Hepatic stellate cell (primary cell): ENCODE measurements around the gene ZNF664.
A peak's percentile ranks its signal among the peaks of the same experiment; 100 is the strongest.

Experiments used
- DNase-seq: peaks from one replicate; pipeline ENCODE4 v3.0.0; 2011; ENCODE audit warnings: low spot score

Gene ZNF664

DNA sequence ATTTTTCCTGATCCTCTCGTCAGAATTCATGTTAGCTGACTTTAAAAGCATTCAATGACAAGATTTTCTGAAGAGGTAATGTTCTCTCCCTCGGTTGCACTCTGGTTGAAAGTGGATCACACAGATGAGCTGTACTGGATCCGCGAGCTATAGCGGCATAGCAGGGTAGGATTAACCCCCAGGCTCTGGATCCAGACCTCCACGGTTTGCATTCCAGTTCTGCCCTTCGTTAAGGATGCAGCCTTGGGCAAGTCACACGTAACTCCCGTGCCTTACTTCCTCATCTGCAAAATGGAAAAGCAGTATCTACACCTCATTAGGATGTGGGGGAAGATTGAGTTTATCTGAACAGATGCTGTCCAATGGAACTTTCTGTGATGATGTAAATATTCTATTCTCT lies 14.1 kb upstream of the ZNF664 start:
- no peak for DNase-seq

DNA sequence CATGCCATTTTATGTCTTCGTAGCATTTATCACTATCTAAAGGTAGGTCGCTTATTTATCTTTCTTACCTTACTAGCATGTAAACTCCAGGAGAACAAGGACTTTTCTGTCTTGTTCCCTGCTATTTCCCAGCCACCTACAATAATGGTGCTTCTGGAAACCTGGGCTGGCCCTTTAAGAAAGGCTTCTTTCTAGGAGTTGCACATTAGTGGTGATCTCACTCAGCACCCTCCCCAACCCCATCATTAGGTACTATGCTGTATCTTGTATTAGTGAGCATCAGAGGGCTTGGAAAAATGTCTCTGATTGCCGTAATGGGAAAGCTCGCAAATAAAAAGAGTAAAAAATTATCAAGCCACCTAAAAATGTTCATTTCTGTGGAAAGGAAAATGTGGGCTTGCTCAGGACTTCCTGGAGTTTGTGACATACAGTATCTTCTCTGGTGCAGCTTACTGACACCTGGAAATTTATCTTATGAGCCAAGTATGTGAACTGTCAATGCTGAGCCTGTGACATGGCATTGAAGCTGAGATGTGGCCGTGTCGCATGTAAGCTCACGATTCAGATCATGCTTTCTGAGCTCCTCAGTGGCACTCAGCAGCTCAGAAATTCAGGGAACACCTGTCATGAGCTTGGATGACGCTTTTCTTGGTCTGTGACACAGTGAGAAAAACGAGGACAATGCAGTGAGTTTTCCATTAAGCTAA lies 12.8 kb upstream of the ZNF664 start:
- no peak for DNase-seq

DNA sequence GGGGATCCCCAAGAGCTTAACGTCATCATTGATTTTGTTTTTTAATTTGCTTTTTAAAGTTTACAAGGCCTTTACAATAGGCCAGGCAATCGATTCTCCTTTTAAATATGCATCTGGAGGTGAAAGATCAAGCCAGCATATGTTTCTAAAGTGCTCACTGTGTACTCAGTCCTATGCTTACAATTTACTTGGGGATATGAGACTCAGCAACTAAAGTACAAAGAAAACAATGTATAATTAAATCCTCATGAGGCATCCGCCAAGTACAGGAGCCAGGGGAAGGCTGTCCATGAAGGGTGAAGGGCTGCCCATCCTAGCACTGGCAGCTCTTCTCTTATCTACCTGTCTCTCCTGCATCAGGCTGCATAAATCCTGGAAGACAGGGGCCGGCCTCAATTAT lies 12.2 kb upstream of the ZNF664 start:
- no peak for DNase-seq

DNA sequence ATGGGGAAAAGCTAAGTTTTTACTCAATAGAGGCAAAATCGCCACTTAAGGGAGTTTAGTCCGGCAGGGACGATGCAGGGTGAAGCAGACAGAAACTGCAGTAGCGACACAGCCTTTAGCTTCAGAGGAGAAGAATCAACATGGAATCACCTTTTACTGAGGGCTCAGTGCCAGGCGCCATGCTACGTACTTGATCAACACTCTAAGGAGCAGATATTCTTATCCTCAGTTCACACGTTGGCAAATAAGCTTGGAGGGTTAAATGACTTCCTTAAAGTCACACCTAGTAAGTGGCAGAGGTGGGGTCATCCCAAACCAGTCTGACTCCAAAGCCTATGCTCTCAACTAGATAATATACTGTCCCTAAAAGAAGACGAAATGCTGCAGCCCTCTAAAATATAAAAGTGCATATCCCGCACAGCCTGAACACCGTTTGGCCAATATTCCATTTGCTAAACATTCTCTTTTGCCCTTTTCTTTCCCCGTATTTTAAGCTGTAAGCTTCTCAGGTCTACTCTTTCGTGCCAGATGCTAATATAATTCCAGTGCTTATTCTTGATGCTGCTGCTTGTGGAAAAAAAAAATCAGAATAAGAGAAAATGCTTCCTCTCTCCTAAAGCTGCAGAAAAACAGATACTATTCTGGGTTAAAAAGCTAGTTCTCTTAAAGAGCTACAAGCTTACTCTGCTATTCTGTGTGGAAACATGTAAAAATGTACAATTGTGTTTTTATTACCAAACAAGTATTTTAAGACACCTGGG lies 11.2 kb upstream of the ZNF664 start:
- DNase-seq: no peak

DNA sequence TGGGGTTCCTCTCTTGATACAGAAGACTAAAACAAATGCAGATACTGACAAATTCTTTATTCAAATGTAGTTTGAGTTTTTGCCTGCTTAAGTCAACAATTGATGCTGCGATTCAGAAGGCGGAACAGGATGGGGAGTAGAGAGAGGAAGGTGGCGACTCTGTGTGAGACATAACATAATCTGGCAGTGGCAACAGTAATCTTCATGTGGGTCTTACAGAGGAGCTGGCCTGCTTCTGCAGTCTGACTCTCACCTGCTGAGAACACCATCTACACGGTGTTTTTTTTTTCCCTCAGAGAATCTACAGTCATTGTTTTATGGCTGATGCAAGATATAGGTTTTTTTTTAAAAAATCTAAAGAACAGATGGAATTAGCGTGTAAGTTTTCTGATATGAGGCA lies 10.5 kb upstream of the ZNF664 start:
- DNase-seq: no peak

DNA sequence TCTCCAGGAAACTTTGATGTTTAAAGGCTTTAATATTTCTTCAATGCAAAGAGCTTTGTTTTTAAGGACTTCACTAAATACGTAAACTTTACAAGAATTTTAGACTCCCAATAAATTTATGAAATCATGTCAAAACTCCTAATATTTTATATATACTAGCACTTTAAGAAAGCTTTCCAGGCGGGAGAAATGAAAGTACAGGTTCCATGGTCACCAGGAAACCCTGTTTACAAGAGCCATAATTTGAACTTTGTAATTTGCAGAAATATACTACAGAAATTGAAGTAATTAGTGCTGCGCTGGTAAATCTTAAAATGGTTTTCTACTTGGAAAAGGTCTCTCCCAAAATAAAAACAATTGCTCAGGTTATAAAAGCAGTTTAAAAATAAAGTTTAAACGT lies 9.2 kb upstream of the ZNF664 start:
- DNase-seq: no peak

DNA sequence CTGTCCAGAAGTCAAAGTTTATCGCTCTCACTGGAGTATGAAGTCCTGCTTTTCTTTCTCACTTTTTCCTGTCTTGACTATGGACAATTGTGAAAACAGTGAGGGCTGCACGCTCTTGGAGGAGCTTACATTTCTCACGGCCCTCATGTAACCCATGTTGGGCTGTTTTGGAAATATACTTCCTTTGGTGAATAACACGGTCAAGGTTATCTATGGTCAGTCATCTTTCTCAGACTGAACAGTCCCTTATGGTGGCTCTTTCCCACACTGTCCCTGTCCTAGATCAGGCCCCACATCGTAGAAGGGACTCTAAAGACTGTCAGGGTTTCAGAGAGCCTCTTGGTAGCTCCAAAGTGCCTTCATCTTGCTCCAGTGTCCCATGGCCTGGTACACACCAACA lies 7.6 kb upstream of the ZNF664 start:
- DNase-seq: no peak

DNA sequence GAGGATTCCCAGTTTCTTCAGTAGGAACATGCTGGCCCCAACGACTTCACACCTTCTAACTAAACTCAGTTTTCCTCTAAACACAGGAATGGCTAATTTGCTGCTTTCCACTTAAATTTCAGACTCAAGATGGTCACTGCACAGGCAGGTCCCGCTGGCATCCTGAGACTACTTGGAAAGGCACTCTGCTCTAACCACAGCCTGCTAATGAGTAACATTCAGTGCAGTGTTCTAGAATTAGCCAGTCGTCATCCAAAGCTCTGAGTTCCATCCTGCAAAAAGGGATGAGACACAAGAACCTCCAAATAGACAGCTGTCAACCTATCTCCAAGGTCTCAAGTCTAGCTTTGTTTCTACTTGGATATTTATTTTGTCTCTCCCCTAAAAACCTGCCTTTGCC lies 6.4 kb upstream of the ZNF664 start:
- peak; percentile 65 for DNase-seq

DNA sequence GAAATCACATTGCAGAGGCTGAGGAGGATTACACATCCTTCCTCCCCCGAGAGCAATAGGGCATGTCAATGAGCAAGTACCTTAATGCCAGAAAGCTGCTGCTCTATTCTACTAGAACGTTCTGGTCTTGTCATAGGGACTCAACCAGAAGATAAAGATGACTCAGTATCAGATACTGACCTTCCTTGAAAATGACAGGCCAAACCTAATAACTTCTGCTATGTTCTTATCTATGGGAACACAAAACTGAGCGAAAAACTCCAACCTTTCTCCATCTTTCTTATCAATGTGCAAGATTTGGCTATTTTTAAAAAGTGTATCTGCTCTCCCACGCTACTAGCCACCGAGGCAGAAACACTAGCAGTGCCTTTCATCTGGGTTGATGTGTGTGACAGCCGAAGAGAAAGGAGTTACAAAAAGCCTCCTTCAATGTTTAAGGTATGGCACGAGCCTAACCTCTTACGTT lies 5.9 kb upstream of the ZNF664 start:
- no peak for DNase-seq

DNA sequence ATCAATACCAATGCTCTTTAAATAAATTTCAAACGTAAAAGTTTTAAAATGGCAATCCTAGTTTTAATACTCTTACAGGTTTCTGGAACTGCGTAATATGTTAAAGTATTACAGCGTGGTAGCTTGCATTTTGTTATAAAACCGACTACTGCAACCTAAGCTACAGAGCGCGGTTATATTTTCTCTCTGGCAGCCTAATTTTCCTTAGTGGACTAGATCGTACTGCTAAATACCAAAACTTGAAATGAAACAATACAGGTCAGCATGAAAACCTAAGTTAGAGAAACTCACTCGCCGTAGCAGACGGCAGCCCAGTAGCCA lies 1.6 kb upstream of the ZNF664 start:
- no peak for DNase-seq

DNA sequence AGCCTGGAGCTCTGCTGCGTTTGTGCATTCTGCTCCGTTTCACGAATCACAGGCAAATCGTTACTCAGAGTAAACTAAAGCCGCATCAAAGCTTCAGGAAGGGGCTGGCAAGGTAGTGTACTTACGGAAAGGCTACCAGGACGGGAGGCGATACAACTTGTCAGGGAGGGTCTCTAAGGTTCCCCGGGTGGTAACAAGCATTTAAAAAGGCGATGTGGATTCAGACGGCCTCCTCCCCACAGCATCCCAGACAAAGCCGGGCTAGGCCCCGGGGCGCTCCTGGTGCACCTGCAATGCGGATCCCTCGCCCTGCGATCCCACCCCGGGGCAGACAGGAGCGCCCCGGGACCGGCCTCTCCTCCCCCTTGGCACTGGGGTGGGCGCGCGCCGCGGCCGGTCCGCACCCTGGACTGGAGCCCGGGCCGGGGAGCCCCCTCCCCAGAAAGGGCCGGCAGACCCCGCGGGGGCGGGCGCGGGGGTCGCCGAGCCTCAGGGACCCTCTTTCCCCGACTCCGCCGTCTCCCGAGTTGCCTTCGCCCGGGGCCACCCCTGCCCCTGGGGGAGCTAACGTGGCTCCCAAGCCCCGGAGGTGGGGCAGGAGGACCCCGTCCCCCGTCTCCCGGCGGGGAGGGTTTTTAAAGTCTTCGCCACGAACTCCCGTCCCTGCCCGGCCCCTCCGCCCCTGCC lies 1.1 kb upstream of the ZNF664 start:
- no peak for DNase-seq

DNA sequence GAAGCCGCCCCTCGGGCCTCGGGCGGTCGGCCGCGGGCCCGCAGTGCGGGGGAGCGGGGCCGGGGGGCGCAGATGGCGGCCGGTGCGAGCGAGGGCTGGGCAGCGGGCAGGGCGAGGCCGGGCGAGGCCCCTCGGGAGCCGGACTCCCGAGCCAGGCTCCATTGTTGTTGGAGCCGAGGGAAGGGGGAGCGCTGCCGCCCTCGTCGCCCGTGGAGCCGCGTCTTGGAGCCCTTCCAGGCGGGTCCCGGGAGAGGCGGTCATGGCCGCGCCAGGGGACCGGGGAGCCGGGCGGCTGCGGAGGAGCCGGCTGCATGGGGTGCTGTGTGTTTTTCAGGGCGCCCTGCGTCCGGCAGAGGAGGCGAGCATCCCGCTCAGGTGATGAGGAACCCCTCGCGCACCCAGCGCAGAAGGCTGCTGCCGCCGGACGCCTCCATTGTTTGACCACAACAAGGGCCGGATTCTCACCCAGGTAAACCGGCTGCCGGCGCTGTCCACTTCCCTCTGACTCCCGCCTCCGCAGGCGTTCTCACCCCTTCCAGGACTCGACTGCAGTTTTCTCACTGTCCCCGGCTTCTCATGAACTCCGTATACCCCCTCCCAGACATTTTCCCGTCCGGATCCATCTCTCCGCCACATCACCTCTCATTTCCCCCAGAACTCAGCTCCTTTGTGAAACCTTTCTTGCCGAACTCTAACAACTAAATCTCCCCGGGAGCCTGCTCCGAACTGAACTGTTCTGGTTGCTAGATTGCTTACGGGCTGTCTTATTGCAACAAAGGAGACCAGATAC lies 732 bp downstream of the ZNF664 start:
- DNase-seq: no peak

DNA sequence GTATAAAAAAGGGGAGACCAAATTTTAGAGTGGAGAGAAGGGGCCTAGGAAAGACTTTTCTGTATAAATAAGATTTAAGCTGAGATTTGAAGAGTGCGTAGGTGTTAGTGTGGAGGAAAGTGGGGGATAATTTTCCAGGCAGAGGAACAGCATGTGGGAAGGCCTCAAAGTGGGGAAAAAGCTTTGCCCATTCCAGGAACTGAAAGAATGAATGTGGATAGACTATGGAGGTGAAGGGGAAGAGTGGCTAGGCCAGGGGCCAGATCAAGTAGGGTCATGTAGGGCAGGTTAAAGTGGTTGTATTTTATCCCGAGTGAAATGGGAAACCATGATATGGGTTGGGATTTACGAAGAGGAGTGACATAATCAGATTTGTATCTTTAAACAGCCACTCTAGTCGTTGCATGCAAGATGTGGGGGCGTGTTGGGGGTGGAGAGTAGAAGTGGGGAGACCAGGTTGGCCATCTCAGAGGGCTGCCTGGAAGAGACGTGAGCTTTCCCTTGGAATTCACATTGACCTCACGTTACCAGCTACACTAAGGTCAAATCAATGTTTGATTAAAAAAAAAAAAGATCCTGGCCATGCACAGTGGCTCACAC lies 3.3 kb downstream of the ZNF664 start:
- no peak for DNase-seq

DNA sequence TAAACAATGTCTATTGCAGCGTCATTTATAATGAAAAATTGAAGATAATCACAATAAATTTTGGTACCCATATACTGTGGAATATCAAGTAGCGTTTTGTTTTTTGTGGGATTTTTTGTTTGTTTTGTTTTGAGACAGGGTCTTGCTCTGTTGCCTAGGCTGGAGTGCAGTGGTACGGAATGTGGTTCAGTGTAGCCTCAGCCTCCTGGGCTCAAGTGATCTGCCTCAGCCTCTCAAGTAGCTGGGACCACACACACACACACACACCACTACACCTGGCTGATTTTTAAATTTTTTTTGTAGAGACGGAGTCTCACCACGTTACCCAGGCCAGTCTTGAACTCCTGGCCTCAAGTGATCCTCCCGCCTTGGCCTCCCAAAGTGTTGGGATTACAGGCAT lies 6.6 kb downstream of the ZNF664 start:
- no peak for DNase-seq

DNA sequence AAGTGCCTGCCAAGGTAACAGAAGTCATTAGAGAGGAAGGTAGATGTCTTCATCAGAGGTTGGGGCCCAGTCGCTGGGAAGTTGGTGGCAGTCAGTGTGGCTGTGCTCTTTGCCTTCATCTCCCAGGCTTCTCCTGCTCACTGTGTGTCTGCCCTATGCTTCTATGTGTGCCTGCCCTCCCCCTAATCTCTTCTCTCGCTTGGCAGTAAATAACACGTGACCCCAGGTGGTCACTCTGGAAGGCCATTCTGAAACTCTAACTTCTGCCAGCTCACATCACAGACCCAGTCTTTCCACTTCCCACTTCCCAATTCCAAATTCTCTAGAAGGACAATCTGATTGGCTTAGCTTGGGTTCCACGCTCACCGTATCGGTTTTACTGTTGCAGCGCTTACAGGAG lies 9.3 kb downstream of the ZNF664 start:
- no peak for DNase-seq

DNA sequence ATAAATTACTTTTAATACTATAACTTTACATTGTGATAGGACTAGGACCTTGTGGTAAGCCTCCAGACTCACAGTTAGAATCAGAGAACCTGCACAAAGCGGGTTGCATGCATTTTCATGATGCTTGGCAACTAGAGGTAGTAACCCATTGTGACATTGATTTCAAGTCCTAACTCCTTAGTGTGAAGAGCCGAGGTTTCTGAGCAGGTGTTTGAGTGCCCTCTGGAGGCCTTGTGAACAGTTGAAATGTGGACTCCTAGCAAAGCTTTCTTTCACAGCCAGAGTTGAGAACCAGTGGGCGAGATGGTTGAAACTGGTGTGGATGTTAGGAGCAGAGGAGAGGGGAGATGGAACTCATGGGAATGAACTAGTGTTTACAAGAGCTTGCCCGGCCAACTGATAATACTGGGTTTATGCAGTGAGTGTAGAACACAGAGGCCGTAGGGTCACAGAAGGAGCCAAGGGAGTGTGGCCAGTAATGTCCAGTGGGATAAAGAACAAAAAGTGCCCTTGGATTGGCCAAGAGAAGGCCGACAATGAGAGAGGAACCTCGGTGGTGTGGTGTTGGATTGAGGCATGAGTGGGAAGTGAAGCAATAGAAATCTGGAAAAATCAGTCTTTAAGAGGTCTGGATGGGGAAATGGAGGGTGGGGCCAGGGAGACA lies 10.9 kb downstream of the ZNF664 start:
- DNase-seq: peak; percentile 27

DNA sequence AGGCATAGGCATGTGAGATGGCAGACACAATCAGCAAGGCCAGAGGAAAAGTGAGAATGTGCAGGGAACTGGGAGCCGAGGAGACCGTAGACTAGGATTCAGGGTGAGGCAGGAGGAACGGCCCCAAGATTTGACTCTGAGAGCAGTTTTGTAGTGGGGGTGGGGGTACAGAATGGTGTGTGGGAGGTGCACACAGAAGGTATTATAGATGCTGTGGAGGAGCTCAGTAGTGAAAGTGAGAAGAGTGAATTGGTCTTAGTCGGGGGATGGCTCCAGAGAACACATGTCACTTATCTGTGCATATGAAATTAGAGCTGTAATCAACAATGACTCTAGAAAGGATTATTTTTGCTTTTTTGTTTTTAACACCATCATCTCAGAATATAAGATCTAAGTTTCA lies 11.9 kb downstream of the ZNF664 start:
- no peak for DNase-seq

DNA sequence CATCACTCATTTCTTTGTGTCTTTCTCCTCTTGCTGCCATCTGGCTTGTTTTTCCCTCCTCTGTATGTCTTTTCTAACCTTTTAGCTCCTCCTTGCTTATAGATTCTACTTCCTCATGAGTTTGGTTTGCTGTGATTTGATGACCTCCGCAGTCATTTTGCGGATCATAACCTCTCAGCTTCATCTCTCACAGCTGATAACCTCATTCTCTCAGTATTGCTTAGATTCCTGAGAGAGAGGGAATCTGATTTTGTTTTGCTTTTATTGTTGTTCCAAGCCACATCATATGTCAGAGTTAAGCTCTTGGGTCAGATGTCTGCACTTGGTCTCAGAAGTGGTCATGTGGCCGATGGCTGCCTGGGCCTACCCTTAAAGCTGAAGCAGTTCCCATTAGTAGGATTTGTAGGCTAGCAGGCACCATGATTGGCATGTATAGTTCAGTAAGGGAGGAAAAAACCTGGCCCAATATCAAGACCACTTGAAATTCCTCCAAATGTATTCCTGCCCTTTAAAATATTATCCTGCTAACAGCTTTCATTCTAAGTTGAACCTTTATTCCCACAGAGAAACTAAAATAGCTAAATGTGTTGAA lies 13.5 kb downstream of the ZNF664 start:
- DNase-seq: no peak

DNA sequence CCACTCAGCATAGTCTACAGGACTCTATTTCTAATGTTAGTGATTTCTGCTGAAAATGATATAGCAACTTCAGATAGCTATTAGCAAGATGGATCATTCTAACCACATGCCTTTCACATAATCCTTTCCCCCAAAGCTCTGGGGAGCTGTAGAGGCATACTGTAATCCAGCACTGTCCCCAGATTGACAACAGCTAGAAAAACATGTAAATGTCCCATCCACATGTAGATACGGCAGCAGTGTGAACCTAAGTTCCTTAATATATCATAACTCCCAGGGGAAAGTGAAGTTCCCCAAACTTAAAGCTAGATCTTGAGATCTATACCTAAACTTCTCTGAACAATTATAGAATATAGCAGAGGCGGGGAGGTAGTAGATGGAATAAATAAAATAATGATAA lies 14.0 kb downstream of the ZNF664 start:
- DNase-seq: no peak

DNA sequence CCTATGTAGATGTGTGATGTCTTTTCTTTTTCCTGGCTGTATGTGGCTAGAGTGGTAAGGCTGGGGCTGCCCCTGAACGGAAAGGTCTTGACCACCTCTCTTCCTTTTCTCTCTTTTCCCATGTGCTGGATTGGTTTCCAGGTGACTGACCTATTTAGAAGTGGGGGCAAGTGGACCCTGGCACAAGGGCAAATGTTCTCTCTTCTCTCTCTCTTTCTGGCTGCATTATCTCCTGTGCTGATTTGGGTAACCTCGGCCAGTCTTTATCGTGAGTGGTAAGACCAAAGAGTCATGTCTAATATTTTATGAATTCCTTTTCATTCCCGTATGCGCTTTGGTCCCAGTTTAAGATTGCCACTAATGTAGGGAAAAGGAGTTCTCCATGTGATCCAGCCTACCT lies 16.2 kb downstream of the ZNF664 start:
- no peak for DNase-seq

DNA sequence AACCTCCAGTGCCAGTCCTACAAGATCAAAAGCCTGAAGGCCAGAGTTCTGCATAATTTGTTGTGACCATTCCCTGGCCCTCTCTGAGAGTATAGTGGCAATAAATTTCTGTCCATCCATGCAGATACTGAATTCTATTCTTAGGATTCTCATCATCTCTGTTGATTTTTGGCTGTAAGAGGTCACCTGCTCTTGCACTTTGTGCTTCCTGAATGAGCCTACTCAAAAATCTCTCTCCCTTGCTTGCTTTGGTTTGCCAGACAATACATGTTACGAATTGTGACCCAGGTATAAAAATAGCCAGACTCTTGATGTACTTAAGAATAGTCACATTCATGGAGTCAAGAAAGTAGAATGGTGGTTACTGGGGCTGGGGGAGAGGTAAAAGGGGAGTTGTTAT lies 16.7 kb downstream of the ZNF664 start:
- no peak for DNase-seq
